ENCODE data around the gene CRIP2.

CRIP2 gene

GRCh38 chr14:105460116-105460515 lies 14.5 kb upstream of the CRIP2 start:
- no peak overlapping the region for H3K4me3 ChIP-seq (IDR thresholded peaks at IDR 0.05; ENCODE audit: insufficient read depth, low read depth, low read length)
- no peaks in the 10 kb centered on the region for H3K36me3 ChIP-seq (ENCODE audit: insufficient read depth)
- H3K4me1 ChIP-seq (ENCODE audit: low read depth, poor library complexity, severe bottlenecking): no peaks in the 10 kb centered on the region
- no peaks in the 10 kb centered on the region; the same call in 1 of the 2 replicates for H3K27me3 ChIP-seq (ENCODE audit: insufficient read depth, low read depth)
- H3K79me2 ChIP-seq (ENCODE audit: insufficient read depth, low read depth): no peaks in the 10 kb centered on the region
- no peak overlapping the region for H2AFZ ChIP-seq (ENCODE audit: low read depth)
- no peak for TF ChIP-seq CTCF (conservative IDR thresholded peaks at IDR 0.05; ENCODE audit: low read depth, low read length)
- H3K4me2 ChIP-seq: no peak overlapping the region
- H3K9ac ChIP-seq: no peak overlapping the region
- H3K27ac ChIP-seq: no peak overlapping the region
- no peaks in the 10 kb centered on the region for H4K20me1 ChIP-seq (ENCODE audit: insufficient read depth)

- no peaks in the 10 kb centered on the region for H4K20me1 ChIP-seq (ENCODE audit: insufficient read depth)
- no peak overlapping the region for H3K4me3 ChIP-seq (IDR thresholded peaks at IDR 0.05; ENCODE audit: insufficient read depth, low read depth, low read length)
- H3K27me3 ChIP-seq (ENCODE audit: insufficient read depth, low read depth): no peaks in the 10 kb centered on the region; the same call in 1 of the 2 replicates
- H3K4me2 ChIP-seq: no peak overlapping the region
- no peaks in the 10 kb centered on the region for H3K4me1 ChIP-seq (ENCODE audit: low read depth, poor library complexity, severe bottlenecking)
- no peak overlapping the region for H3K27ac ChIP-seq
- no peak for TF ChIP-seq CTCF (conservative IDR thresholded peaks at IDR 0.05; ENCODE audit: low read depth, low read length)
- H3K9ac ChIP-seq: no peak overlapping the region
- H3K79me2 ChIP-seq (ENCODE audit: insufficient read depth, low read depth): no peaks in the 10 kb centered on the region
- no peak overlapping the region for H2AFZ ChIP-seq (ENCODE audit: low read depth)
- no peaks in the 10 kb centered on the region for H3K36me3 ChIP-seq (ENCODE audit: insufficient read depth)
These were observed 14.0 kb upstream of the CRIP2 start for GRCh38 chr14:105460616-105461015.

GRCh38 chr14:105461903-105462302 lies 12.7 kb upstream of the CRIP2 start:
- Histone ChIP-seq H3K36me3 (ENCODE audit: insufficient read depth) (no peaks in the 10 kb centered on the region), H3K4me3 (IDR thresholded peaks at IDR 0.05; ENCODE audit: insufficient read depth, low read depth, low read length) (no peak overlapping the region), H3K27ac (no peak overlapping the region), H3K27me3 (ENCODE audit: insufficient read depth, low read depth) (no peaks in the 10 kb centered on the region; the same call in 1 of the 2 replicates), H3K4me1 (ENCODE audit: low read depth, poor library complexity, severe bottlenecking) (no peaks in the 10 kb centered on the region), H3K4me2 (no peak overlapping the region), H4K20me1 (ENCODE audit: insufficient read depth) (no peaks in the 10 kb centered on the region), H3K9ac (no peak overlapping the region), H3K79me2 (ENCODE audit: insufficient read depth, low read depth) (no peaks in the 10 kb centered on the region), H2AFZ (ENCODE audit: low read depth) (no peak overlapping the region)
- TF ChIP-seq CTCF (conservative IDR thresholded peaks at IDR 0.05; ENCODE audit: low read depth, low read length): no peak

GRCh38 chr14:105464501-105464900 lies 10.1 kb upstream of the CRIP2 start:
- Histone ChIP-seq H3K36me3 (ENCODE audit: insufficient read depth) (no peaks in the 10 kb centered on the region), H3K79me2 (ENCODE audit: insufficient read depth, low read depth) (no peaks in the 10 kb centered on the region), H3K9ac (no peak overlapping the region), H2AFZ (ENCODE audit: low read depth) (no peak overlapping the region), H3K4me3 (IDR thresholded peaks at IDR 0.05; ENCODE audit: insufficient read depth, low read depth, low read length) (no peak overlapping the region), H3K27ac (no peak overlapping the region), H3K27me3 (ENCODE audit: insufficient read depth, low read depth) (no peaks in the 10 kb centered on the region; the same call in 1 of the 2 replicates), H3K4me1 (ENCODE audit: low read depth, poor library complexity, severe bottlenecking) (no peaks in the 10 kb centered on the region), H4K20me1 (ENCODE audit: insufficient read depth) (no peaks in the 10 kb centered on the region), H3K4me2 (no peak overlapping the region)
- TF ChIP-seq CTCF (conservative IDR thresholded peaks at IDR 0.05; ENCODE audit: low read depth, low read length): no peak

All from KMS-11 (cell line).